Measurements from ENCODE around the gene EIF4ENIF1. TPM values are rescaled to one million over a fixed set of nuclear protein-coding genes. Genes with fewer than 3 reads are reported as not detected.

EIF4ENIF1 gene
- total and polyA plus RNA-seq, 2 donors (not counting 3 experiments of a cell fraction or from before 2014, with no cell fraction given), result 22.8 to 38.7 TPM

GRCh38 chr22:31477329-31477728 lies 12.3 kb downstream of the EIF4ENIF1 start:
- H3K4me2 ChIP-seq (ENCODE audit: insufficient read depth, low read length), result no peak overlapping the region
- peaks cover 9 to 13% of the 10 kb centered on the region in 2 experiments for H3K36me3 ChIP-seq (ENCODE audit: control insufficient read depth in 2 of 2, extremely low read depth in 1 of 2, insufficient read depth in 2 of 2, low read length in 2 of 2)
- intact Hi-C loops (cut with micrococcal nuclease) (no loop called here), dilution Hi-C loops (cut with MboI; ENCODE audit: extremely low pct_ligation_motif_present, low sequenced_read_pairs) (no loop called here)
- FAIRE-seq, result no peak
- no peaks in the 10 kb centered on the region for H3K9me1 ChIP-seq (replicated peaks; ENCODE audit: control insufficient read depth, extremely low read depth, insufficient read depth, low read length)
- ChIA-PET POLR2A (no interaction called here), CTCF (interaction anchor here (1.9 kb wide), 1 partner anchor 12 kb away, joined by 8 read pairs; the partner anchor contains the start of gene EIF4ENIF1)
- no TSS peak for BruUV-seq (replicated peaks)
- H3K9me3 ChIP-seq (replicated peaks; ENCODE audit: control insufficient read depth, insufficient read depth, low read length), result no peaks in the 10 kb centered on the region
- peaks cover 75% of the 10 kb centered on the region for H3K79me2 ChIP-seq (ENCODE audit: control insufficient read depth, insufficient read depth, low read length)
- H3K27me3 ChIP-seq (ENCODE audit: control insufficient read depth in 2 of 2, insufficient read depth in 2 of 2, low read length in 2 of 2), result no peaks in the 10 kb centered on the region
- TF ChIP-seq EZH2 (IDR thresholded peaks at IDR 0.05; ENCODE audit: borderline replicate concordance, low read depth, low read length, severe bottlenecking), result no peak
- TF ChIP-seq JUN (IDR thresholded peaks at IDR 0.05; ENCODE audit: borderline replicate concordance, insufficient read depth, insufficient read length, low read depth), result no peak
- no peak for TF ChIP-seq MAX (IDR thresholded peaks at IDR 0.05; ENCODE audit: insufficient read depth, insufficient read length)
- TF ChIP-seq MYC (IDR thresholded peaks at IDR 0.05; ENCODE audit: low read depth, low read length), result no peak
- TF ChIP-seq CTCF (IDR thresholded peaks at IDR 0.05; ENCODE audit: extremely low read depth in 1 of 2, insufficient read depth in 1 of 2, low read depth in 1 of 2, low read length in 2 of 2), result no peak
- TF ChIP-seq POLR2A (IDR thresholded peaks at IDR 0.05; ENCODE audit: low read depth, low read length), result no peak
- TF ChIP-seq POLR2AphosphoS5 (IDR thresholded peaks at IDR 0.05; ENCODE audit: insufficient read depth, low read depth, low read length), result no peak
- TF ChIP-seq GATA2 (IDR thresholded peaks at IDR 0.05; ENCODE audit: insufficient read depth, insufficient read length, low read depth, low read length), result no peak
- TF ChIP-seq FOS (IDR thresholded peaks at IDR 0.05; ENCODE audit: borderline replicate concordance, insufficient read depth, low read length), result no peak
- no peaks in the 10 kb centered on the region for H3K4me1 ChIP-seq (ENCODE audit: control insufficient read depth, extremely low read depth, insufficient read depth, low read length)
- H3K27ac ChIP-seq (ENCODE audit: insufficient read depth, low read depth, low read length), result no peak overlapping the region
- H4K20me1 ChIP-seq (replicated peaks; ENCODE audit: control insufficient read depth, extremely low read depth, insufficient read depth, low read length), result peaks cover 4% of the 10 kb centered on the region
- no peak for DNase-seq (ENCODE audit: low read depth, low spot score)
- H2AFZ ChIP-seq (ENCODE audit: low read depth, low read length), result no peak overlapping the region
- H3K4me3 ChIP-seq (replicated peaks in 1 of 3; ENCODE audit: insufficient read depth in 1 of 3, low read depth in 1 of 3, low read length in 3 of 3), result no peak overlapping the region
- H3K9ac ChIP-seq (replicated peaks; ENCODE audit: extremely low read depth, insufficient read depth, low read length), result no peak overlapping the region
